Mesenchymal stem cell (in vitro differentiated cells and primary cell): ENCODE measurements around the gene YWHAE.
"Not testable (repeated sequence)": the region's sequence is repeated elsewhere in the genome, so short reads cannot be mapped to it uniquely, and the experiment has no call there.

ENCODE experiments used
- DNase-seq: peaks from one replicate; pipeline ENCODE4 v3.0.0-alpha.2; 2013
- H2AFZ ChIP-seq: one replicate; pipeline ENCODE4 v1.6.1; 2013; ENCODE audit warnings: low read depth, mild to moderate bottlenecking, control low read depth, inconsistent platforms, low read length, moderate library complexity
- H2AK5ac ChIP-seq: 2 replicates; pipeline ENCODE4 v1.6.1; 2013; ENCODE audit warnings: low read length, moderate library complexity, mild to moderate bottlenecking, inconsistent platforms; ENCODE audit not compliant: severe bottlenecking
- H2BK120ac ChIP-seq: one replicate; pipeline ENCODE4 v1.6.1; 2013; ENCODE audit warnings: low read depth, mild to moderate bottlenecking, inconsistent platforms, low read length, moderate library complexity
- H2BK12ac ChIP-seq, 2 experiments: one replicate each; pipeline ENCODE4 v1.6.1; 2013; ENCODE audit warnings: inconsistent platforms in 2 of 2, low read length in 2 of 2, mild to moderate bottlenecking in 2 of 2, moderate library complexity in 2 of 2, control low read depth in 1 of 2
- H2BK15ac ChIP-seq: one replicate; pipeline ENCODE4 v1.6.1; 2013; ENCODE audit warnings: mild to moderate bottlenecking, low read depth, inconsistent platforms; ENCODE audit not compliant: poor library complexity, severe bottlenecking
- H2BK5ac ChIP-seq: 2 replicates; pipeline ENCODE4 v1.6.1; 2013; ENCODE audit warnings: low read depth, mild to moderate bottlenecking, low read length, control low read depth, inconsistent platforms; ENCODE audit not compliant: poor library complexity, severe bottlenecking
- H3K14ac ChIP-seq, 2 experiments: one replicate each; pipeline ENCODE4 v1.6.1; 2013; ENCODE audit warnings: inconsistent platforms in 2 of 2, low read length in 2 of 2, control low read depth in 1 of 2, mild to moderate bottlenecking in 1 of 2, moderate library complexity in 1 of 2
- H3K18ac ChIP-seq, 2 experiments: one replicate each; pipeline ENCODE4 v1.6.1; 2013; ENCODE audit warnings: inconsistent platforms in 2 of 2, low read length in 2 of 2, control low read depth in 1 of 2, low read depth in 1 of 2, mild to moderate bottlenecking in 1 of 2
- H3K23ac ChIP-seq, 2 experiments: one replicate each; pipeline ENCODE4 v1.6.1; 2013; ENCODE audit warnings: inconsistent platforms in 2 of 2, low read length in 2 of 2, mild to moderate bottlenecking in 2 of 2, moderate library complexity in 2 of 2, control low read depth in 1 of 2
- H3K27ac ChIP-seq: 2 replicates; pipeline ENCODE4 v1.5.1; 2013; ENCODE audit warnings: mild to moderate bottlenecking, moderate library complexity, low read length, control low read depth, inconsistent platforms; ENCODE audit not compliant: poor library complexity, severe bottlenecking
- H3K27me3 ChIP-seq, 2 experiments: 2 replicates each; pipeline versions ENCODE4 v1.6.1 to v1.7.0; 2013; ENCODE audit warnings: low read length in 2 of 2, mild to moderate bottlenecking in 2 of 2, moderate library complexity in 2 of 2, control low read depth in 1 of 2, inconsistent platforms in 1 of 2; ENCODE audit not compliant: control insufficient read depth in 1 of 2, insufficient read depth in 1 of 2
- H3K36me3 ChIP-seq, 2 experiments: 2 replicates each; pipeline versions ENCODE4 v1.6.1 to v1.7.0; 2013; ENCODE audit warnings: low read length in 2 of 2, control low read depth in 1 of 2, inconsistent platforms in 1 of 2, low read depth in 1 of 2, mild to moderate bottlenecking in 1 of 2; ENCODE audit not compliant: insufficient read depth in 2 of 2, control insufficient read depth in 1 of 2
- H3K4ac ChIP-seq, 2 experiments: one replicate each; pipeline ENCODE4 v1.6.1; 2013; ENCODE audit warnings: inconsistent platforms in 2 of 2, low read length in 2 of 2, mild to moderate bottlenecking in 2 of 2, moderate library complexity in 2 of 2, control low read depth in 1 of 2, low read depth in 1 of 2
- H3K4me1 ChIP-seq: 2 replicates; pipeline ENCODE4 v1.6.1; 2013; ENCODE audit warnings: low read depth, low read length, control low read depth; ENCODE audit not compliant: control insufficient read depth, insufficient read depth
- H3K4me2 ChIP-seq: 2 replicates; pipeline ENCODE4 v1.6.1; 2013; ENCODE audit warnings: low read length, mild to moderate bottlenecking, inconsistent platforms; ENCODE audit not compliant: poor library complexity, severe bottlenecking
- H3K4me3 ChIP-seq, 2 experiments: 2 replicates each; pipeline versions ENCODE4 v1.5.1 to v1.7.0; 2013; ENCODE audit warnings: low read length in 2 of 2, mild to moderate bottlenecking in 2 of 2, control low read depth in 1 of 2, low read depth in 1 of 2; ENCODE audit not compliant: insufficient read depth in 1 of 2
- H3K79me1 ChIP-seq: replicated peaks from 2 replicates; pipeline ENCODE4 v1.6.1; 2013; ENCODE audit warnings: mild to moderate bottlenecking, control low read depth, low read length, inconsistent platforms; ENCODE audit not compliant: poor library complexity, severe bottlenecking
- H3K9ac ChIP-seq: 2 replicates; pipeline ENCODE4 v1.7.0; 2013; ENCODE audit warnings: mild to moderate bottlenecking, low read length, moderate library complexity
- H3K9me3 ChIP-seq: 2 replicates; pipeline ENCODE4 v1.7.0; 2013; ENCODE audit warnings: mild to moderate bottlenecking, low read length; ENCODE audit not compliant: control insufficient read depth
- H4K8ac ChIP-seq: one replicate; pipeline ENCODE4 v1.6.1; 2013; ENCODE audit warnings: inconsistent platforms, mild to moderate bottlenecking, low read length, moderate library complexity
- H4K91ac ChIP-seq: one replicate; pipeline ENCODE4 v1.6.1; 2013; ENCODE audit warnings: mild to moderate bottlenecking, low read length, inconsistent platforms
- WGBS: methylation state at CpG from one replicate; pipeline ENCODE4 v1.1.7; 2013; ENCODE audit warnings: mixed read lengths; 5-methylcytosine and 5-hydroxymethylcytosine counted together

Gene YWHAE

DNA sequence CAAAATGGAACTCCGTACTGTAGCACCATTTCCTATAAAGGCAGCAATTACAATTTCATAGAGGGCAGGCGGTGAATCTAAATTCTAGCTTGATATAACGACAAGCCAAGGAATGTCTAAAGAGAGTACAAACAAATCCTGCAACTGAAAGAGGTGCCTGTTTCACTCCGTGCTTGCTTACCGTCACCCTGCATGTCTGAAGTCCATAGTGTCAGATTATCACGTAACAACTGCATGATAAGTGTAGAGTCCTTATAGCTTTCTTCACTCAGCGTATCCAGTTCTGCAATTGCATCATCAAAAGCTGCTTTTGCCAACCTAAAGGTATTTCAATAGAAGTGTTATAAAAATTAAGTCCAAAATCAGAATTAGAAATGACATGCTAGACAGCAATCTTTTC, 46.0 kb downstream of the YWHAE start:
- 98% methylated on average over 6 of the region's 7 CpGs for WGBS
- Histone ChIP-seq H3K4ac (no peak overlapping the region), H3K4me3 (no peak overlapping the region), H2BK12ac (no peak overlapping the region), H3K27ac (no peak overlapping the region), H3K27me3 (no peaks in the 10 kb centered on the region), H4K8ac (no peak overlapping the region), H3K9me3 (no peaks in the 10 kb centered on the region), H3K9ac (no peak overlapping the region), H2BK15ac (no peak overlapping the region), H4K91ac (no peak overlapping the region), H3K4me1 (no peaks in the 10 kb centered on the region), H3K36me3 (peaks cover 60 to 73% of the 10 kb centered on the region in 2 experiments), H3K4me2 (no peak overlapping the region), H2BK5ac (no peak overlapping the region), H2AFZ (no peak overlapping the region), H2BK120ac (no peak overlapping the region), H3K18ac (no peak overlapping the region), H3K23ac (no peak overlapping the region), H3K14ac (no peak overlapping the region), H2AK5ac (no peak overlapping the region), H3K79me1 (peaks cover under 1% of the 10 kb centered on the region)
- no peak for DNase-seq

DNA sequence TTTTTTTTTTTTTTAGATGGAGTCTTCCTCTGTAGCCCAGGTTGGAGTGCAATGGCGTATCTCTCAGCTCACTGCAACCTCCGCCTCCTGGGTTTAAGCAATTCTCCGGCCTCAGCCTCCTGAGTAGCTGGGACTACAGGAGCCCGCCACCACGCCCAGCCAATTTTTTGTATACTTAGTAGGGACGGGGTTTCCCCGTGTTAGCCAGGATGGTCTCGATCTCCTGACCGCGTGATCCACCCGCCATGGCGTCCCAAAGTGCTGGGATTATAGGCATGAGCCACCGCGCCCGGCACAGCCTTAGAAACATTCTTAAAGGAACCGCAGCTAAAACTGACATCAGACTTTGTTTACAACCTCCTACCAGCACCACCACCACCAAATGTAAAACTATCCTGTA, 47.5 kb downstream of the YWHAE start:
- not testable (repeated sequence) for DNase-seq, H3K4ac ChIP-seq, H2BK15ac ChIP-seq, H3K27ac ChIP-seq, H2BK12ac ChIP-seq, H3K18ac ChIP-seq, H3K9me3 ChIP-seq, H4K8ac ChIP-seq, H2AK5ac ChIP-seq, H2AFZ ChIP-seq, H3K4me3 ChIP-seq, H3K79me1 ChIP-seq, H3K14ac ChIP-seq, H2BK120ac ChIP-seq, H3K23ac ChIP-seq, H4K91ac ChIP-seq, H2BK5ac ChIP-seq, H3K4me2 ChIP-seq, H3K27me3 ChIP-seq, H3K4me1 ChIP-seq, H3K9ac ChIP-seq
- WGBS, result 94% methylated on average over 16 of the region's 16 CpGs
- peaks cover 54 to 70% of the 10 kb centered on the region in 2 experiments for H3K36me3 ChIP-seq

DNA sequence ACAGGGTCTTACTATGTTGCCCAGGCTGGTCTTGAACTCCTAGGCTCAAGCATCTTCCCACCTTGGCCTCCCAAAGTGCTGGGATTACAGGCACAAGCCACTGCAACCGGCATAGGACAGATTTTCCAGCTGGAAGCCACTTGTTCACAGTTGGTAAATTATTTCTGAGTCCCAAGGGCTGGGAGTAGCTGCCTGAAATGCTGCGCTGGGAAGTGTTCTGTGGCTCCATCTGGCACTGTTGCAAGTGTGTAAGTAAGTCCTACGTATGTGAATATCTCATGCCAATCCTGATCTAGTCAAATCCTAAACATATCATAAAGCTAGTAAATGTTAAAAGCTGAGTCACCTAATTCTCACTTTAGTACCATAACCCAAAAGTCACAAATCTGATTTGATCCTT, 48.1 kb downstream of the YWHAE start:
- H2BK15ac ChIP-seq, result no peak overlapping the region
- H3K4me1 ChIP-seq, result no peaks in the 10 kb centered on the region
- H2AK5ac ChIP-seq, result no peak overlapping the region
- H4K91ac ChIP-seq, result no peak overlapping the region
- H3K4me3 ChIP-seq, result no peak overlapping the region
- H3K27ac ChIP-seq, result no peak overlapping the region
- no peak overlapping the region for H2AFZ ChIP-seq
- 100% methylated on average over 2 of the region's 3 CpGs for WGBS
- H2BK12ac ChIP-seq, result no peak overlapping the region
- H4K8ac ChIP-seq, result no peak overlapping the region
- H3K4me2 ChIP-seq, result no peak overlapping the region
- DNase-seq, result no peak
- H3K23ac ChIP-seq, result no peak overlapping the region
- H3K9ac ChIP-seq, result no peak overlapping the region
- no peaks in the 10 kb centered on the region for H3K27me3 ChIP-seq
- peaks cover 53 to 70% of the 10 kb centered on the region in 2 experiments for H3K36me3 ChIP-seq
- no peaks in the 10 kb centered on the region for H3K9me3 ChIP-seq
- no peak overlapping the region for H2BK5ac ChIP-seq
- no peak overlapping the region for H2BK120ac ChIP-seq
- H3K14ac ChIP-seq, result no peak overlapping the region
- no peak overlapping the region for H3K4ac ChIP-seq
- H3K79me1 ChIP-seq, result no peaks in the 10 kb centered on the region
- H3K18ac ChIP-seq, result no peak overlapping the region

DNA sequence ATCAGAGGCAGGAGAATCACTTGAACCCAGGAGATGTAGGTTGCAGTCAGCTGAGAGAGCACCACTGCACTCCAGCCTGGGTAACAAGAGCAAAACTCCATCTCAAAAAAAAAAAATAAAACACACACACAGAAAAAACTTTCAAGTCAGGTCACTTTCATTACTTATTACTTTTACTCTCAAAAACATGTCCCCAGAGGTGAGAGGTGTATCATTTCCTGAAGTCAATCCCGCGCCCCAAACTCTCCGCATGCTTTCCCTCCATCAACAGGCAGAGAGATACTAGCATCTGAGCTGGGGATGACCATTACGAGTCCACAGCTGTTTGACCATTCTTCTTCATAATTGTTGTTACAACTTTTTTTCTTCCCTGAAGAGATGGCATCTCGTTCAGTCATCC, 48.7 kb downstream of the YWHAE start:
- H2AFZ ChIP-seq, result no peak overlapping the region
- H3K14ac ChIP-seq, result no peak overlapping the region
- H2AK5ac ChIP-seq, result no peak overlapping the region
- no peak overlapping the region for H3K23ac ChIP-seq
- H3K4me3 ChIP-seq, result no peak overlapping the region
- no peak overlapping the region for H3K18ac ChIP-seq
- no peak overlapping the region for H2BK120ac ChIP-seq
- H2BK5ac ChIP-seq, result no peak overlapping the region
- no peak overlapping the region for H2BK12ac ChIP-seq
- no peaks in the 10 kb centered on the region for H3K9me3 ChIP-seq
- H4K91ac ChIP-seq, result no peak overlapping the region
- H3K4me2 ChIP-seq, result no peak overlapping the region
- H3K4ac ChIP-seq, result no peak overlapping the region
- H3K9ac ChIP-seq, result no peak overlapping the region
- H3K27ac ChIP-seq, result no peak overlapping the region
- no peak for DNase-seq
- peaks cover 1% of the 10 kb centered on the region for H3K4me1 ChIP-seq
- H4K8ac ChIP-seq, result no peak overlapping the region
- H2BK15ac ChIP-seq, result no peak overlapping the region
- no peaks in the 10 kb centered on the region for H3K79me1 ChIP-seq
- WGBS, result 98% methylated on average over 5 of the region's 5 CpGs
- H3K36me3 ChIP-seq, result peaks cover 54 to 69% of the 10 kb centered on the region in 2 experiments
- H3K27me3 ChIP-seq, result no peaks in the 10 kb centered on the region
